ENCODE measurements around the gene CZIB.

DNA sequence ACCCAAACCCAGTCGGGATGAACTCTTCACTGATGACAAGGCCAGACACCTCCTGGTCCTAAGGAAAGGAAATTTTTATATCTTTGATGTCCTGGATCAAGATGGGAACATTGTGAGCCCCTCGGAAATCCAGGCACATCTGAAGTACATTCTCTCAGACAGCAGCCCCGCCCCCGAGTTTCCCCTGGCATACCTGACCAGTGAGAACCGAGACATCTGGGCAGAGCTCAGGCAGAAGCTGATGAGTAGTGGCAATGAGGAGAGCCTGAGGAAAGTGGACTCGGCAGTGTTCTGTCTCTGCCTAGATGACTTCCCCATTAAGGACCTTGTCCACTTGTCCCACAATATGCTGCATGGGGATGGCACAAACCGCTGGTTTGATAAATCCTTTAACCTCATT is 10.1 kb downstream of the CZIB start:
- TF ChIP-seq, protein P1, sequence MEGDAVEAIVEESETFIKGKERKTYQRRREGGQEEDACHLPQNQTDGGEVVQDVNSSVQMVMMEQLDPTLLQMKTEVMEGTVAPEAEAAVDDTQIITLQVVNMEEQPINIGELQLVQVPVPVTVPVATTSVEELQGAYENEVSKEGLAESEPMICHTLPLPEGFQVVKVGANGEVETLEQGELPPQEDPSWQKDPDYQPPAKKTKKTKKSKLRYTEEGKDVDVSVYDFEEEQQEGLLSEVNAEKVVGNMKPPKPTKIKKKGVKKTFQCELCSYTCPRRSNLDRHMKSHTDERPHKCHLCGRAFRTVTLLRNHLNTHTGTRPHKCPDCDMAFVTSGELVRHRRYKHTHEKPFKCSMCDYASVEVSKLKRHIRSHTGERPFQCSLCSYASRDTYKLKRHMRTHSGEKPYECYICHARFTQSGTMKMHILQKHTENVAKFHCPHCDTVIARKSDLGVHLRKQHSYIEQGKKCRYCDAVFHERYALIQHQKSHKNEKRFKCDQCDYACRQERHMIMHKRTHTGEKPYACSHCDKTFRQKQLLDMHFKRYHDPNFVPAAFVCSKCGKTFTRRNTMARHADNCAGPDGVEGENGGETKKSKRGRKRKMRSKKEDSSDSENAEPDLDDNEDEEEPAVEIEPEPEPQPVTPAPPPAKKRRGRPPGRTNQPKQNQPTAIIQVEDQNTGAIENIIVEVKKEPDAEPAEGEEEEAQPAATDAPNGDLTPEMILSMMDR (IDR thresholded peaks at IDR 0.05) = no peak
- TF ChIP-seq POLR2A (IDR thresholded peaks at IDR 0.05) = no peak
- TF ChIP-seq EP300 (IDR thresholded peaks at IDR 0.05) = no peak
- no peak for TF ChIP-seq POLR2AphosphoS5 (IDR thresholded peaks at IDR 0.05)

Measured in suprapubic skin (tissue), 4 donors.